ENCODE measurements around the gene EVL. TPM values are rescaled to one million over a fixed set of nuclear protein-coding genes. Genes with fewer than 3 reads are reported as not detected.

EVL gene
- total and polyA plus RNA-seq, 2 donors (not counting 1 experiment from before 2014, with no cell fraction given), result 23.5 to 28.1 TPM

DNA sequence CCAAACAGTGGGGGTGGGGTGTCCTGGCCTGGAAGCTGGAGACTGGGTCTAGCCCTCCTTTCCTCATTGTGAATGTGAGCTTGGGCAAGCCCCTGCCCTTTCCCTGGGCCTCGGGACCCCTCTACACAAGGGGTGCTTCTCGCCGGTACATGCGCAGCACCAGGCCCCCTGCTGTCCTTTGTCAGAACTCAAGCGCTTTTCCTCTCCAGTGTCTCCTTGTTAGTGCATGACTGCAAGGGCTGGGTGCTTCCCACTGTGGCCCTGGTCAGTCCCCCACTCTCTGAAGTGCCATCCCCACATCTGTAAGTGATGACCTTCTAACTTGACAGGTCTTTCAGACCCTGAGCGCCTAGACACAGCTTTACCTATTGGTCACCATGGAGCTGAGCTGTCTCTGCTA, 50.0 kb downstream of the EVL start:
- DNase-seq (ENCODE audit: low read depth in 2 of 2), result no peak
- H3K9ac ChIP-seq (ENCODE audit: insufficient read depth, low read length), result no peak overlapping the region
- H2AFZ ChIP-seq (ENCODE audit: low read length), result no peak overlapping the region
- no peaks in the 10 kb centered on the region for H3K27me3 ChIP-seq (ENCODE audit: control insufficient read depth, insufficient read depth, low read length)
- H3K9me3 ChIP-seq (ENCODE audit: control insufficient read depth, insufficient read depth, low read depth, low read length), result no peaks in the 10 kb centered on the region
- no peaks in the 10 kb centered on the region for H4K20me1 ChIP-seq (ENCODE audit: control insufficient read depth, extremely low read depth, insufficient read depth, low read length)
- no peak overlapping the region for H3K27ac ChIP-seq (ENCODE audit: insufficient read depth, low read length)
- no peaks in the 10 kb centered on the region for H3K4me1 ChIP-seq (ENCODE audit: control insufficient read depth, extremely low read depth, insufficient read depth, low read length)
- no peaks in the 10 kb centered on the region for H3K79me2 ChIP-seq (ENCODE audit: control insufficient read depth, insufficient read depth, low read length)
- no peaks in the 10 kb centered on the region for H3K36me3 ChIP-seq (ENCODE audit: control insufficient read depth, insufficient read depth, low read length)
- H3K4me2 ChIP-seq (ENCODE audit: extremely low read depth, insufficient read depth, low read length), result no peak overlapping the region
- TF ChIP-seq, protein P1, sequence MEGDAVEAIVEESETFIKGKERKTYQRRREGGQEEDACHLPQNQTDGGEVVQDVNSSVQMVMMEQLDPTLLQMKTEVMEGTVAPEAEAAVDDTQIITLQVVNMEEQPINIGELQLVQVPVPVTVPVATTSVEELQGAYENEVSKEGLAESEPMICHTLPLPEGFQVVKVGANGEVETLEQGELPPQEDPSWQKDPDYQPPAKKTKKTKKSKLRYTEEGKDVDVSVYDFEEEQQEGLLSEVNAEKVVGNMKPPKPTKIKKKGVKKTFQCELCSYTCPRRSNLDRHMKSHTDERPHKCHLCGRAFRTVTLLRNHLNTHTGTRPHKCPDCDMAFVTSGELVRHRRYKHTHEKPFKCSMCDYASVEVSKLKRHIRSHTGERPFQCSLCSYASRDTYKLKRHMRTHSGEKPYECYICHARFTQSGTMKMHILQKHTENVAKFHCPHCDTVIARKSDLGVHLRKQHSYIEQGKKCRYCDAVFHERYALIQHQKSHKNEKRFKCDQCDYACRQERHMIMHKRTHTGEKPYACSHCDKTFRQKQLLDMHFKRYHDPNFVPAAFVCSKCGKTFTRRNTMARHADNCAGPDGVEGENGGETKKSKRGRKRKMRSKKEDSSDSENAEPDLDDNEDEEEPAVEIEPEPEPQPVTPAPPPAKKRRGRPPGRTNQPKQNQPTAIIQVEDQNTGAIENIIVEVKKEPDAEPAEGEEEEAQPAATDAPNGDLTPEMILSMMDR (conservative IDR thresholded peaks at IDR 0.05 in 1 of 2, IDR thresholded peaks at IDR 0.05 in 1 of 2; ENCODE audit: low read depth in 1 of 2, low read length in 2 of 2), result no peak
- no peak for TF ChIP-seq EZH2 (IDR thresholded peaks at IDR 0.05; ENCODE audit: low read length, missing control alignments)
- H3K4me3 ChIP-seq (replicated peaks in 1 of 4; ENCODE audit: control extremely low read depth in 1 of 4, insufficient read depth in 1 of 4, low read depth in 3 of 4, low read length in 4 of 4), result no peak overlapping the region

DNA sequence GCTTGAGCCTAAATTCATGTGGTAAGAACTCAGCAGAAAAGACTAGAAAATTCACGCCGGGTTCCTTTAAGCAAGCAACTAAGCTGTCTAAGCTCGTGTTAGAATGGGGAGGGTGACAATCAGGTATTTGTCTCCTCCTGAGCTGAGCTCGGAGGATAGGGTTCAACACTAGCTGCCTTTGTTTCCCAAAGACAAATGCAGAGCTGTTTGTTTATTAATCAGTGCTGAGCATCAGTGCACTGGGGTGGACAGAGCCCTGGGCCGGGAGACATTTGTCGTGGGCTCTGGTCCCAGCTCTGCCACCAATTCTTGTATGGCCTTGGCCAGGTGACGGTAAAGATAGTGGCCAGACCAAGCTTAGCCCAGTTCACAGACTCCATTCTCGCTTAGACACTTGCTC, 50.5 kb downstream of the EVL start:
- TF ChIP-seq, protein P1 (conservative IDR thresholded peaks at IDR 0.05 in 1 of 2, IDR thresholded peaks at IDR 0.05 in 1 of 2; ENCODE audit: low read depth in 1 of 2, low read length in 2 of 2), result no peak

DNA sequence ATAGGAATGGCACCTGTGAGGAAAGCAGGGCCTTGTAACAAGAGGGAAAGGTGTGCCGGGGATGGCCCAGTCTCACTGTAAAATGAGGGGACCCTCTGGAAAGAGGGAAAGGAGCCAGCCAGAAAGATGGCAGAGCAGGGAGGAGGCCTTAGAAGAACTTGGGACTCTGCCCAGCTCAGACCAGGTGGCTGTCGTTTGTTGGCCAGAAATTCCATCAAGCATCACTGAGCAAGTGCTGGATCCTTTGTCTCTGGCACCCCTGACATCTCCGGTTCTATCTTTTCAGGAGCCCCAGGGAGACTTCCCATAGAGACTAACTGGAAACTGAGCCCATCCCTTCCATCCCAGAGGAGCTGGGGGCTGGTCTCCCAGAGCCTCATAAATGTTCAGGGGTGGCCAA, 50.9 kb downstream of the EVL start:
- TF ChIP-seq, protein P1 (conservative IDR thresholded peaks at IDR 0.05 in 1 of 2, IDR thresholded peaks at IDR 0.05 in 1 of 2; ENCODE audit: low read depth in 1 of 2, low read length in 2 of 2), result no peak
- TF ChIP-seq EZH2 (IDR thresholded peaks at IDR 0.05; ENCODE audit: low read length, missing control alignments), result no peak
- Histone ChIP-seq H3K9ac (ENCODE audit: insufficient read depth, low read length) (no peak overlapping the region), H3K27ac (ENCODE audit: insufficient read depth, low read length) (no peak overlapping the region), H4K20me1 (ENCODE audit: control insufficient read depth, extremely low read depth, insufficient read depth, low read length) (no peaks in the 10 kb centered on the region), H3K4me3 (replicated peaks in 1 of 4; ENCODE audit: control extremely low read depth in 1 of 4, insufficient read depth in 1 of 4, low read depth in 3 of 4, low read length in 4 of 4) (no peak overlapping the region), H3K27me3 (ENCODE audit: control insufficient read depth, insufficient read depth, low read length) (no peaks in the 10 kb centered on the region), H3K9me3 (ENCODE audit: control insufficient read depth, insufficient read depth, low read depth, low read length) (no peaks in the 10 kb centered on the region), H3K79me2 (ENCODE audit: control insufficient read depth, insufficient read depth, low read length) (no peaks in the 10 kb centered on the region), H3K4me2 (ENCODE audit: extremely low read depth, insufficient read depth, low read length) (no peak overlapping the region), H3K4me1 (ENCODE audit: control insufficient read depth, extremely low read depth, insufficient read depth, low read length) (no peaks in the 10 kb centered on the region), H2AFZ (ENCODE audit: low read length) (no peak overlapping the region), H3K36me3 (ENCODE audit: control insufficient read depth, insufficient read depth, low read length) (no peaks in the 10 kb centered on the region)
- no peak for DNase-seq (ENCODE audit: low read depth in 2 of 2)

More for the DNA sequence above, 50.5 kb downstream of the EVL start:
- no peaks in the 10 kb centered on the region for H3K79me2 ChIP-seq (ENCODE audit: control insufficient read depth, insufficient read depth, low read length)
- H3K9me3 ChIP-seq (ENCODE audit: control insufficient read depth, insufficient read depth, low read depth, low read length), result no peaks in the 10 kb centered on the region
- H3K9ac ChIP-seq (ENCODE audit: insufficient read depth, low read length), result no peak overlapping the region
- no peaks in the 10 kb centered on the region for H3K4me1 ChIP-seq (ENCODE audit: control insufficient read depth, extremely low read depth, insufficient read depth, low read length)
- H3K4me2 ChIP-seq (ENCODE audit: extremely low read depth, insufficient read depth, low read length), result no peak overlapping the region
- DNase-seq (ENCODE audit: low read depth in 2 of 2), result no peak
- no peak overlapping the region for H3K4me3 ChIP-seq (replicated peaks in 1 of 4; ENCODE audit: control extremely low read depth in 1 of 4, insufficient read depth in 1 of 4, low read depth in 3 of 4, low read length in 4 of 4)
- no peaks in the 10 kb centered on the region for H3K27me3 ChIP-seq (ENCODE audit: control insufficient read depth, insufficient read depth, low read length)
- no peaks in the 10 kb centered on the region for H4K20me1 ChIP-seq (ENCODE audit: control insufficient read depth, extremely low read depth, insufficient read depth, low read length)
- no peaks in the 10 kb centered on the region for H3K36me3 ChIP-seq (ENCODE audit: control insufficient read depth, insufficient read depth, low read length)
- no peak overlapping the region for H3K27ac ChIP-seq (ENCODE audit: insufficient read depth, low read length)
- no peak overlapping the region for H2AFZ ChIP-seq (ENCODE audit: low read length)

Measured in fibroblast of lung (primary cell).